Astrocyte (in vitro differentiated cells and primary cell): Measurements from ENCODE around the gene HTR3D. TPM values are rescaled to one million over a fixed set of nuclear protein-coding genes. Genes with fewer than 3 reads are reported as not detected.

Source experiments
- DNase-seq: peaks from one replicate; pipeline ENCODE4 v3.0.0-alpha.2; 2010; ENCODE audit warnings: low read depth
- FAIRE-seq: peaks from 2 replicates; lab custom pipeline; 2011; peaks lifted over from hg19 to GRCh38; lab: Jason Lieb, UNC
- H2AFZ ChIP-seq: 2 replicates; pipeline ENCODE4 v1.6.0; 2012; ENCODE audit warnings: low read depth, low read length, inconsistent platforms
- H3K27ac ChIP-seq: 2 replicates; pipeline ENCODE4 v1.5.1; 2011; ENCODE audit warnings: low read depth, low read length, inconsistent platforms
- H3K27me3 ChIP-seq: 2 replicates; pipeline ENCODE4 v1.6.0; 2011; ENCODE audit warnings: low read length, inconsistent platforms; ENCODE audit not compliant: insufficient read depth
- H3K36me3 ChIP-seq: 2 replicates; pipeline ENCODE4 v1.5.1; 2011; ENCODE audit warnings: low read length, inconsistent platforms; ENCODE audit not compliant: insufficient read depth
- H3K4me1 ChIP-seq: 2 replicates; pipeline ENCODE4 v1.5.1; 2011; ENCODE audit warnings: low read length, inconsistent platforms; ENCODE audit not compliant: insufficient read depth
- H3K4me2 ChIP-seq: 2 replicates; pipeline ENCODE4 v1.6.0; 2012; ENCODE audit warnings: low read length, inconsistent platforms
- H3K4me3 ChIP-seq: 2 replicates; pipeline ENCODE4 v1.5.1; 2011; ENCODE audit warnings: low read depth, mild to moderate bottlenecking, low read length, inconsistent platforms; ENCODE audit not compliant: insufficient read depth
- H3K79me2 ChIP-seq: 2 replicates; pipeline ENCODE4 v1.6.0; 2012; ENCODE audit warnings: mild to moderate bottlenecking, low read length, inconsistent platforms; ENCODE audit not compliant: insufficient read depth
- H3K9ac ChIP-seq: 2 replicates; pipeline ENCODE4 v1.6.0; 2012; ENCODE audit warnings: mild to moderate bottlenecking, low read length, inconsistent platforms
- H3K9me3 ChIP-seq: 2 replicates; pipeline ENCODE4 v1.5.1; 2012; ENCODE audit warnings: low read depth, mild to moderate bottlenecking, low read length, inconsistent platforms; ENCODE audit not compliant: insufficient read depth
- H4K20me1 ChIP-seq: 2 replicates; pipeline ENCODE4 v1.6.0; 2012; ENCODE audit warnings: low read length, inconsistent platforms; ENCODE audit not compliant: insufficient read depth
- H3K27ac Mint-ChIP-seq: one replicate; pipeline ENCODE4 v1.8.0; 2021; ENCODE audit warnings: mild to moderate bottlenecking, mixed read lengths; ENCODE audit not compliant: unreplicated experiment
- H3K27me3 Mint-ChIP-seq: one replicate; pipeline ENCODE4 v1.8.0; 2021; ENCODE audit warnings: low read depth, mixed read lengths; ENCODE audit not compliant: unreplicated experiment
- H3K36me3 Mint-ChIP-seq: one replicate; pipeline ENCODE4 v1.8.0; 2021; ENCODE audit warnings: low read depth, mixed read lengths; ENCODE audit not compliant: unreplicated experiment
- H3K4me1 Mint-ChIP-seq: one replicate; pipeline ENCODE4 v1.8.0; 2021; ENCODE audit warnings: low read depth, mixed read lengths; ENCODE audit not compliant: unreplicated experiment
- H3K4me3 Mint-ChIP-seq: one replicate; pipeline ENCODE4 v1.8.0; 2021; ENCODE audit warnings: mild to moderate bottlenecking, moderate library complexity, mixed read lengths; ENCODE audit not compliant: unreplicated experiment
- H3K9me3 Mint-ChIP-seq: one replicate; pipeline ENCODE4 v1.8.0; 2021; ENCODE audit warnings: mild to moderate bottlenecking, mixed read lengths; ENCODE audit not compliant: unreplicated experiment
- CTCF ChIP-seq: IDR thresholded peaks from 2 replicates; pipeline ENCODE4 v1.5.1; 2011; ENCODE audit warnings: low read depth, mild to moderate bottlenecking, inconsistent platforms, low read length, moderate library complexity; ENCODE audit not compliant: insufficient read depth
- EZH2 ChIP-seq: IDR thresholded peaks from 2 replicates; pipeline ENCODE4 v1.6.1; 2012; ENCODE audit warnings: mild to moderate bottlenecking, low read length, inconsistent platforms; ENCODE audit not compliant: insufficient read depth
- total RNA-seq: library from RNA; stranded (reverse); gene quantifications from 2 replicates; pipeline ENCODE4 v1.2.1, GENCODE V29; 2021

HTR3D gene
- total RNA-seq, 1 donor from 2014 or later: not detected

DNA sequence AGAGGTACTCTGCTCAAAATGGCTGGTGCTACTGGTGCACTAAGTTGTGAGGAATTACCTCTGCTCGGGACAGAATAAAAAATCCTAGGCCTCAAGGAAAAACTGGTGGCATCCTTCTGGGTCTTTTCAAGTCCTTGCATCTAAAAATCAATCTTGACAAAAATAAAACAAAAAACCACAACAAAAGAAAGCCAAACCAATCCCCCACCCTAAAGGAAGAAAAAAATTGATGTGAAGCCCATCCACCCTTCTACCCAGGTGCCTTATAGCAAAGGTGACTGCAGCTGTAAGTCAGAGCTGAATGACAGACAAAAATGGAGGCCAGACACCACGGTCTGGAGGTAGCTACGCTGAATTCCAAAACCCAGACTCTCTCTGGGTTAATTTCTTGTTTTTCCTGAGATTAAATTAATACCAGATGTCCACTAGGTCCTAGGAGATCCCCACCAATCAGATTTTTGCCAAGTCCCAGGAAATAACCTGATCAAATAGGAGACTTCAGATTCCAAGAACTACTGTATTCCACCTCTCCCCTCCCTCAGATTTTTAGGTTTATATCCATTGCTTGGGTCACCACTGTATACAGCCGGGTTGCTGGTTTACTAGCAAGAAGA is 47.3 kb upstream of the HTR3D start:
- Histone ChIP-seq H3K79me2 (no peaks in the 10 kb centered on the region), H2AFZ (no peak overlapping the region), H3K9me3 (no peaks in the 10 kb centered on the region), H3K27ac (no peak overlapping the region), H3K27me3 (no peaks in the 10 kb centered on the region), H3K4me1 (no peaks in the 10 kb centered on the region), H4K20me1 (peaks cover 12% of the 10 kb centered on the region), H3K9ac (no peak overlapping the region), H3K36me3 (peaks cover 30% of the 10 kb centered on the region), H3K4me2 (no peak overlapping the region), H3K4me3 (no peak overlapping the region)
- Mint-ChIP-seq H3K4me3 (no peak overlapping the region), H3K4me1 (peaks cover 14% of the 10 kb centered on the region), H3K9me3 (no peaks in the 10 kb centered on the region), H3K27ac (no peak overlapping the region), H3K36me3 (peaks cover 38% of the 10 kb centered on the region), H3K27me3 (no peaks in the 10 kb centered on the region)
- DNase-seq (no peak), FAIRE-seq (no peak)
- TF ChIP-seq EZH2 (no peak), CTCF (no peak)

GRCh38 chr3:183984749-183985729 is 46.5 kb upstream of the HTR3D start:
- Mint-ChIP-seq H3K4me3 (no peak overlapping the region), H3K4me1 (peaks cover 14% of the 10 kb centered on the region), H3K27me3 (no peaks in the 10 kb centered on the region), H3K9me3 (no peaks in the 10 kb centered on the region), H3K27ac (no peak overlapping the region), H3K36me3 (peaks cover 36% of the 10 kb centered on the region)
- Histone ChIP-seq H3K9me3 (no peaks in the 10 kb centered on the region), H4K20me1 (peaks cover 12% of the 10 kb centered on the region), H3K36me3 (peaks cover 30% of the 10 kb centered on the region), H3K9ac (no peak overlapping the region), H3K4me3 (no peak overlapping the region), H2AFZ (no peak overlapping the region), H3K27ac (no peak overlapping the region), H3K4me2 (no peak overlapping the region), H3K4me1 (no peaks in the 10 kb centered on the region), H3K27me3 (no peaks in the 10 kb centered on the region), H3K79me2 (no peaks in the 10 kb centered on the region)
- no peak for TF ChIP-seq EZH2
- TF ChIP-seq CTCF: no peak
- DNase-seq: no peak
- no peak for FAIRE-seq
